Measurements from ENCODE around the gene HCCS. TPM values are rescaled to one million over a fixed set of nuclear protein-coding genes. Genes with fewer than 3 reads are reported as not detected.

HCCS gene
- total RNA-seq, 1 experiment from 2014 or later, result 28.0 TPM

DNA sequence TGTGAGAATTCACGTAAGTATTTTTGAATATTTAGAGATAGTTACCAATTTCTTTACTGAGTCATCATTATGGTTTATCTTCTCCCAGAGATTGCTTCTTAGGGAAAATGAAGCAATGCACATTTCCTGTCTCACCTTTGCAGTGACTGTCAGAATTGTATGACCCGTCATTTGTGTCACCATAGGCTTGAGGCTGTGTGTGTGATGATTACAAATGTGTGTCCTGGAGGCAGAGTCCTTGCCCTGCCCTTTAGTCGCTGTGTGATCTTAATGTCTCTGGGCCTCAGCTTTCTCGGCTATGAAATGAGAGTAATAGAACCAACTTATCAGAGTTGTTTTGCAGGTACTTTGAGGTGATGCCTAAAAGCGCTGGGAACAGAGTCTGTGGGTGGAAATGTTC lies 13.9 kb downstream of the HCCS start:
- ChIA-PET POLR2A (no interaction called here), CTCF (no interaction called here)
- no peak overlapping the region for H3K4me3 Mint-ChIP-seq
- H3K4me1 Mint-ChIP-seq, result peaks cover 9% of the 10 kb centered on the region
- H3K9me3 Mint-ChIP-seq, result peaks cover 4% of the 10 kb centered on the region
- H3K27me3 Mint-ChIP-seq (ENCODE audit: low read depth), result no peaks in the 10 kb centered on the region
- TF ChIP-seq GABPB1 (CRISPR knock-in tag; IDR thresholded peaks at IDR 0.05), result no peak
- TF ChIP-seq SP1 (CRISPR knock-in tag; conservative IDR thresholded peaks at IDR 0.05), result no peak
- TF ChIP-seq ATF6 (CRISPR knock-in tag; IDR thresholded peaks at IDR 0.05), result no peak
- no peak for TF ChIP-seq KAT7 (CRISPR knock-in tag; IDR thresholded peaks at IDR 0.05; ENCODE audit: borderline replicate concordance)
- no peak for TF ChIP-seq CREM (CRISPR knock-in tag; IDR thresholded peaks at IDR 0.05)
- TF ChIP-seq NR2C2 (CRISPR knock-in tag; IDR thresholded peaks at IDR 0.05), result no peak
- no peak for TF ChIP-seq ZNF317 (CRISPR knock-in tag; IDR thresholded peaks at IDR 0.05; ENCODE audit: borderline replicate concordance, low read depth)
- TF ChIP-seq IRF2 (CRISPR knock-in tag; IDR thresholded peaks at IDR 0.05; ENCODE audit: borderline replicate concordance, low read depth), result no peak
- ATAC-seq, result no peak
- H3K36me3 Mint-ChIP-seq, result peaks cover 18% of the 10 kb centered on the region
- no peak for DNase-seq (ENCODE audit: low spot score)
- no peak overlapping the region for H3K27ac Mint-ChIP-seq

- ATAC-seq (no peak; the same call in 1 of the 2 replicates), DNase-seq (ENCODE audit: low spot score) (no peak)
- TF ChIP-seq MXD4 (CRISPR knock-in tag; IDR thresholded peaks at IDR 0.05; ENCODE audit: borderline replicate concordance), result no peak
- TF ChIP-seq, protein P1, sequence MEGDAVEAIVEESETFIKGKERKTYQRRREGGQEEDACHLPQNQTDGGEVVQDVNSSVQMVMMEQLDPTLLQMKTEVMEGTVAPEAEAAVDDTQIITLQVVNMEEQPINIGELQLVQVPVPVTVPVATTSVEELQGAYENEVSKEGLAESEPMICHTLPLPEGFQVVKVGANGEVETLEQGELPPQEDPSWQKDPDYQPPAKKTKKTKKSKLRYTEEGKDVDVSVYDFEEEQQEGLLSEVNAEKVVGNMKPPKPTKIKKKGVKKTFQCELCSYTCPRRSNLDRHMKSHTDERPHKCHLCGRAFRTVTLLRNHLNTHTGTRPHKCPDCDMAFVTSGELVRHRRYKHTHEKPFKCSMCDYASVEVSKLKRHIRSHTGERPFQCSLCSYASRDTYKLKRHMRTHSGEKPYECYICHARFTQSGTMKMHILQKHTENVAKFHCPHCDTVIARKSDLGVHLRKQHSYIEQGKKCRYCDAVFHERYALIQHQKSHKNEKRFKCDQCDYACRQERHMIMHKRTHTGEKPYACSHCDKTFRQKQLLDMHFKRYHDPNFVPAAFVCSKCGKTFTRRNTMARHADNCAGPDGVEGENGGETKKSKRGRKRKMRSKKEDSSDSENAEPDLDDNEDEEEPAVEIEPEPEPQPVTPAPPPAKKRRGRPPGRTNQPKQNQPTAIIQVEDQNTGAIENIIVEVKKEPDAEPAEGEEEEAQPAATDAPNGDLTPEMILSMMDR (IDR thresholded peaks at IDR 0.05), result no peak
- no peak for TF ChIP-seq ESRRA (CRISPR knock-in tag; IDR thresholded peaks at IDR 0.05; ENCODE audit: borderline replicate concordance)
- no peak for TF ChIP-seq ATF1 (CRISPR knock-in tag; IDR thresholded peaks at IDR 0.05)
- no peak for TF ChIP-seq ZNF425 (CRISPR knock-in tag; conservative IDR thresholded peaks at IDR 0.05)
- TF ChIP-seq ZNF219 (CRISPR knock-in tag; IDR thresholded peaks at IDR 0.05; ENCODE audit: borderline replicate concordance), result no peak
- TF ChIP-seq, protein P2, sequence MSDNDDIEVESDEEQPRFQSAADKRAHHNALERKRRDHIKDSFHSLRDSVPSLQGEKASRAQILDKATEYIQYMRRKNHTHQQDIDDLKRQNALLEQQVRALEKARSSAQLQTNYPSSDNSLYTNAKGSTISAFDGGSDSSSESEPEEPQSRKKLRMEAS (CRISPR knock-in tag; IDR thresholded peaks at IDR 0.05), result no peak
- TF ChIP-seq HMGXB4 (CRISPR knock-in tag; IDR thresholded peaks at IDR 0.05), result no peak
- no peak for TF ChIP-seq TEAD4 (CRISPR knock-in tag; IDR thresholded peaks at IDR 0.05)
- no peak for TF ChIP-seq ERG (CRISPR knock-in tag; IDR thresholded peaks at IDR 0.05)
- TF ChIP-seq TCF7 (CRISPR knock-in tag; IDR thresholded peaks at IDR 0.05; ENCODE audit: low read depth), result no peak
- H3K27me3 Mint-ChIP-seq (ENCODE audit: low read depth), result no peaks in the 10 kb centered on the region
- H3K36me3 Mint-ChIP-seq, result no peaks in the 10 kb centered on the region
- H3K4me1 Mint-ChIP-seq, result peaks cover 9% of the 10 kb centered on the region
- H3K27ac Mint-ChIP-seq, result no peak overlapping the region
- POLR2A ChIA-PET, result no interaction called here
- CTCF ChIA-PET, result no interaction called here
- H3K4me3 Mint-ChIP-seq, result no peak overlapping the region
- peaks cover 4% of the 10 kb centered on the region for H3K9me3 Mint-ChIP-seq
These were observed 18.5 kb downstream of the HCCS start for GRCh38 chrX:11129534-11130105.

Measured in WTC11 (cell line).